HEK293 (cell line): ENCODE data around the gene DRAP1.
A peak's percentile ranks its signal among the peaks of the same experiment; 100 is the strongest.

Experiments
- GLIS2 ChIP-seq: fragments of 450-650 bp; formaldehyde crosslinking; IDR thresholded peaks from 2 replicates; pipeline ENCODE4 v1.5.1; 2016; ENCODE audit warnings: missing biosample characterization, missing genetic modification characterization
- IKZF3 ChIP-seq: fragments of 450-650 bp; IDR thresholded peaks from 2 replicates; pipeline ENCODE4 v1.5.0; 2018; ENCODE audit warnings: missing biosample characterization, mild to moderate bottlenecking, missing genetic modification characterization, moderate library complexity
- KLF16 ChIP-seq: fragments of 450-650 bp; formaldehyde crosslinking; IDR thresholded peaks from 2 replicates; pipeline ENCODE4 v1.5.1; 2017; ENCODE audit warnings: missing biosample characterization, missing genetic modification characterization
- OVOL3 ChIP-seq: fragments of 450-650 bp; formaldehyde crosslinking; IDR thresholded peaks from 2 replicates; pipeline ENCODE4 v1.5.1; 2016; ENCODE audit warnings: missing biosample characterization, missing genetic modification characterization
- PRDM10 ChIP-seq: fragments of 450-650 bp; formaldehyde crosslinking; IDR thresholded peaks from 2 replicates; pipeline ENCODE4 v1.5.1; 2016; ENCODE audit warnings: missing biosample characterization, missing genetic modification characterization
- SP2 ChIP-seq: fragments of 450-650 bp; formaldehyde crosslinking; IDR thresholded peaks from 2 replicates; pipeline ENCODE4 v1.5.1; 2016; ENCODE audit warnings: missing biosample characterization, missing genetic modification characterization
- SP3 ChIP-seq: fragments of 450-650 bp; formaldehyde crosslinking; IDR thresholded peaks from 2 replicates; pipeline ENCODE4 v1.5.1; 2016; ENCODE audit warnings: missing biosample characterization, missing genetic modification characterization
- TCF7L2 ChIP-seq: IDR thresholded peaks from 2 replicates; pipeline ENCODE4 v1.6.1; 2011; ENCODE audit warnings: low read depth, mild to moderate bottlenecking, inconsistent platforms, low read length, moderate library complexity, borderline replicate concordance
- YY1 ChIP-seq: fragments of 450-650 bp; formaldehyde crosslinking; IDR thresholded peaks from 2 replicates; pipeline ENCODE4 v1.5.1; 2018; ENCODE audit warnings: missing biosample characterization, missing genetic modification characterization
- ZBTB48 ChIP-seq: fragments of 450-650 bp; formaldehyde crosslinking; IDR thresholded peaks from 2 replicates; pipeline ENCODE4 v1.5.1; 2016; ENCODE audit warnings: missing biosample characterization, missing genetic modification characterization
- ZEB2 ChIP-seq: fragments of 450-650 bp; formaldehyde crosslinking; IDR thresholded peaks from 2 replicates; pipeline ENCODE4 v1.5.1; 2016; ENCODE audit warnings: missing biosample characterization, missing genetic modification characterization
- ZIC2 ChIP-seq: fragments of 450-650 bp; formaldehyde crosslinking; IDR thresholded peaks from 2 replicates; pipeline ENCODE4 v1.5.1; 2016; ENCODE audit warnings: missing biosample characterization, missing genetic modification characterization
- ZNF10 ChIP-seq: fragments of 450-650 bp; formaldehyde crosslinking; IDR thresholded peaks from 2 replicates; pipeline ENCODE4 v1.5.1; 2017; ENCODE audit warnings: missing biosample characterization, missing genetic modification characterization
- ZNF121 ChIP-seq: fragments of 450-650 bp; formaldehyde crosslinking; IDR thresholded peaks from 2 replicates; pipeline ENCODE4 v1.5.1; 2016; ENCODE audit warnings: missing biosample characterization, missing genetic modification characterization
- ZNF140 ChIP-seq: fragments of 450-650 bp; formaldehyde crosslinking; IDR thresholded peaks from 2 replicates; pipeline ENCODE4 v1.5.1; 2016; ENCODE audit warnings: missing biosample characterization, missing genetic modification characterization
- ZNF169 ChIP-seq: fragments of 450-650 bp; formaldehyde crosslinking; IDR thresholded peaks from 2 replicates; pipeline ENCODE4 v1.5.1; 2016; ENCODE audit warnings: missing biosample characterization, missing genetic modification characterization
- ZNF366 ChIP-seq: fragments of 450-650 bp; formaldehyde crosslinking; conservative IDR thresholded peaks from 2 replicates; pipeline ENCODE4 v1.5.1; 2016; ENCODE audit warnings: missing biosample characterization, missing genetic modification characterization
- ZNF433 ChIP-seq: fragments of 450-650 bp; formaldehyde crosslinking; IDR thresholded peaks from 2 replicates; pipeline ENCODE4 v1.5.1; 2016; ENCODE audit warnings: missing biosample characterization, missing genetic modification characterization, low read depth
- ZNF514 ChIP-seq: fragments of 450-650 bp; formaldehyde crosslinking; IDR thresholded peaks from 2 replicates; pipeline ENCODE4 v1.5.1; 2016; ENCODE audit warnings: missing biosample characterization, missing genetic modification characterization
- ZNF600 ChIP-seq: fragments of 450-650 bp; formaldehyde crosslinking; IDR thresholded peaks from 2 replicates; pipeline ENCODE4 v1.5.1; 2016; ENCODE audit warnings: missing biosample characterization, missing genetic modification characterization
- ZNF626 ChIP-seq: fragments of 450-650 bp; sonication (Bioruptor Pico); formaldehyde crosslinking; IDR thresholded peaks from 2 replicates; pipeline ENCODE4 v1.5.1; 2018; ENCODE audit warnings: missing biosample characterization, missing genetic modification characterization, inconsistent platforms
- ZNF707 ChIP-seq: fragments of 450-650 bp; formaldehyde crosslinking; IDR thresholded peaks from 2 replicates; pipeline ENCODE4 v1.5.1; 2016; ENCODE audit warnings: missing biosample characterization, missing genetic modification characterization
- ZSCAN18 ChIP-seq: fragments of 450-650 bp; formaldehyde crosslinking; IDR thresholded peaks from 2 replicates; pipeline ENCODE4 v1.5.1; 2016; ENCODE audit warnings: missing biosample characterization, missing genetic modification characterization
- ZSCAN30 ChIP-seq: fragments of 450-650 bp; IDR thresholded peaks from 2 replicates; pipeline ENCODE4 v1.5.1; 2018; ENCODE audit warnings: missing biosample characterization, mild to moderate bottlenecking, missing genetic modification characterization, moderate library complexity
- TF ChIP-seq, protein P1 (sequence below): fragments of 450-650 bp; formaldehyde crosslinking; IDR thresholded peaks from 2 replicates; pipeline ENCODE4 v1.5.1; 2016; ENCODE audit warnings: missing biosample characterization, missing genetic modification characterization
- TF ChIP-seq, protein P2 (sequence below): fragments of 450-650 bp; formaldehyde crosslinking; IDR thresholded peaks from 2 replicates; pipeline ENCODE4 v1.5.1; 2017; ENCODE audit warnings: missing biosample characterization, missing genetic modification characterization
- TF ChIP-seq, protein P3 (sequence below): fragments of 450-650 bp; formaldehyde crosslinking; IDR thresholded peaks from 2 replicates; pipeline ENCODE4 v1.5.1; 2016; ENCODE audit warnings: missing biosample characterization, missing genetic modification characterization
- TF ChIP-seq, protein P4 (sequence below): fragments of 450-650 bp; formaldehyde crosslinking; optimal IDR thresholded peaks from 2 replicates; pipeline ENCODE3; 2016; ENCODE audit warnings: missing biosample characterization, mild to moderate bottlenecking, missing genetic modification characterization

DRAP1 gene

GRCh38 chr11:65873318-65874156 is 45.7 kb upstream of the DRAP1 start (continued):
- TF ChIP-seq IKZF3 (tag by site-specific recombination) (peak; percentile 82), KLF16 (tag by site-specific recombination) (peak; percentile 64; the same call in 1 of the 2 replicates), SP2 (tag by site-specific recombination) (peak; percentile 91), TCF7L2 (no peak), SP3 (tag by site-specific recombination) (peak; percentile 98), YY1 (no peak), ZNF600 (tag by site-specific recombination) (peak; percentile 70), ZNF707 (tag by site-specific recombination) (no peak), ZNF140 (tag by site-specific recombination) (no peak), ZNF10 (tag by site-specific recombination) (peak; percentile 87), ZBTB48 (tag by site-specific recombination) (peak; percentile 89), ZNF514 (no peak), ZSCAN18 (tag by site-specific recombination) (no peak), ZIC2 (tag by site-specific recombination) (peak; percentile 92), ZEB2 (tag by site-specific recombination) (peak; percentile 51; the same call in 1 of the 2 replicates), OVOL3 (tag by site-specific recombination) (no peak), PRDM10 (tag by site-specific recombination) (0 out of 2 replicates have a peak, but pooled peaks have one; percentile 12), ZNF169 (tag by site-specific recombination) (no peak), ZNF433 (tag by site-specific recombination) (no peak), ZNF121 (tag by site-specific recombination) (peak; percentile 73; the same call in 1 of the 2 replicates), ZSCAN30 (no peak), ZNF626 (tag by site-specific recombination) (no peak), ZNF366 (tag by site-specific recombination) (0 out of 2 replicates have a peak, but pooled peaks have one; percentile 12), GLIS2 (tag by site-specific recombination) (peak; percentile 86)
- TF ChIP-seq, protein P1, sequence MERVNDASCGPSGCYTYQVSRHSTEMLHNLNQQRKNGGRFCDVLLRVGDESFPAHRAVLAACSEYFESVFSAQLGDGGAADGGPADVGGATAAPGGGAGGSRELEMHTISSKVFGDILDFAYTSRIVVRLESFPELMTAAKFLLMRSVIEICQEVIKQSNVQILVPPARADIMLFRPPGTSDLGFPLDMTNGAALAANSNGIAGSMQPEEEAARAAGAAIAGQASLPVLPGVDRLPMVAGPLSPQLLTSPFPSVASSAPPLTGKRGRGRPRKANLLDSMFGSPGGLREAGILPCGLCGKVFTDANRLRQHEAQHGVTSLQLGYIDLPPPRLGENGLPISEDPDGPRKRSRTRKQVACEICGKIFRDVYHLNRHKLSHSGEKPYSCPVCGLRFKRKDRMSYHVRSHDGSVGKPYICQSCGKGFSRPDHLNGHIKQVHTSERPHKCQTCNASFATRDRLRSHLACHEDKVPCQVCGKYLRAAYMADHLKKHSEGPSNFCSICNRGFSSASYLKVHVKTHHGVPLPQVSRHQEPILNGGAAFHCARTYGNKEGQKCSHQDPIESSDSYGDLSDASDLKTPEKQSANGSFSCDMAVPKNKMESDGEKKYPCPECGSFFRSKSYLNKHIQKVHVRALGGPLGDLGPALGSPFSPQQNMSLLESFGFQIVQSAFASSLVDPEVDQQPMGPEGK (tag by site-specific recombination), result peak; percentile 90
- TF ChIP-seq, protein P2, sequence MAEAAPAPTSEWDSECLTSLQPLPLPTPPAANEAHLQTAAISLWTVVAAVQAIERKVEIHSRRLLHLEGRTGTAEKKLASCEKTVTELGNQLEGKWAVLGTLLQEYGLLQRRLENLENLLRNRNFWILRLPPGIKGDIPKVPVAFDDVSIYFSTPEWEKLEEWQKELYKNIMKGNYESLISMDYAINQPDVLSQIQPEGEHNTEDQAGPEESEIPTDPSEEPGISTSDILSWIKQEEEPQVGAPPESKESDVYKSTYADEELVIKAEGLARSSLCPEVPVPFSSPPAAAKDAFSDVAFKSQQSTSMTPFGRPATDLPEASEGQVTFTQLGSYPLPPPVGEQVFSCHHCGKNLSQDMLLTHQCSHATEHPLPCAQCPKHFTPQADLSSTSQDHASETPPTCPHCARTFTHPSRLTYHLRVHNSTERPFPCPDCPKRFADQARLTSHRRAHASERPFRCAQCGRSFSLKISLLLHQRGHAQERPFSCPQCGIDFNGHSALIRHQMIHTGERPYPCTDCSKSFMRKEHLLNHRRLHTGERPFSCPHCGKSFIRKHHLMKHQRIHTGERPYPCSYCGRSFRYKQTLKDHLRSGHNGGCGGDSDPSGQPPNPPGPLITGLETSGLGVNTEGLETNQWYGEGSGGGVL, result peak; percentile 46
- TF ChIP-seq, protein P3, sequence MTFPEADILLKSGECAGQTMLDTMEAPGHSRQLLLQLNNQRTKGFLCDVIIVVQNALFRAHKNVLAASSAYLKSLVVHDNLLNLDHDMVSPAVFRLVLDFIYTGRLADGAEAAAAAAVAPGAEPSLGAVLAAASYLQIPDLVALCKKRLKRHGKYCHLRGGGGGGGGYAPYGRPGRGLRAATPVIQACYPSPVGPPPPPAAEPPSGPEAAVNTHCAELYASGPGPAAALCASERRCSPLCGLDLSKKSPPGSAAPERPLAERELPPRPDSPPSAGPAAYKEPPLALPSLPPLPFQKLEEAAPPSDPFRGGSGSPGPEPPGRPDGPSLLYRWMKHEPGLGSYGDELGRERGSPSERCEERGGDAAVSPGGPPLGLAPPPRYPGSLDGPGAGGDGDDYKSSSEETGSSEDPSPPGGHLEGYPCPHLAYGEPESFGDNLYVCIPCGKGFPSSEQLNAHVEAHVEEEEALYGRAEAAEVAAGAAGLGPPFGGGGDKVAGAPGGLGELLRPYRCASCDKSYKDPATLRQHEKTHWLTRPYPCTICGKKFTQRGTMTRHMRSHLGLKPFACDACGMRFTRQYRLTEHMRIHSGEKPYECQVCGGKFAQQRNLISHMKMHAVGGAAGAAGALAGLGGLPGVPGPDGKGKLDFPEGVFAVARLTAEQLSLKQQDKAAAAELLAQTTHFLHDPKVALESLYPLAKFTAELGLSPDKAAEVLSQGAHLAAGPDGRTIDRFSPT (tag by site-specific recombination), result peak; percentile 86
- TF ChIP-seq, protein P4, sequence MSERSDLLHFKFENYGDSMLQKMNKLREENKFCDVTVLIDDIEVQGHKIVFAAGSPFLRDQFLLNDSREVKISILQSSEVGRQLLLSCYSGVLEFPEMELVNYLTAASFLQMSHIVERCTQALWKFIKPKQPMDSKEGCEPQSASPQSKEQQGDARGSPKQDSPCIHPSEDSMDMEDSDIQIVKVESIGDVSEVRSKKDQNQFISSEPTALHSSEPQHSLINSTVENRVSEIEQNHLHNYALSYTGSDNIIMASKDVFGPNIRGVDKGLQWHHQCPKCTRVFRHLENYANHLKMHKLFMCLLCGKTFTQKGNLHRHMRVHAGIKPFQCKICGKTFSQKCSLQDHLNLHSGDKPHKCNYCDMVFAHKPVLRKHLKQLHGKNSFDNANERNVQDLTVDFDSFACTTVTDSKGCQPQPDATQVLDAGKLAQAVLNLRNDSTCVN, result peak; percentile 57
